ENCODE results near the gene MAG.

DNA sequence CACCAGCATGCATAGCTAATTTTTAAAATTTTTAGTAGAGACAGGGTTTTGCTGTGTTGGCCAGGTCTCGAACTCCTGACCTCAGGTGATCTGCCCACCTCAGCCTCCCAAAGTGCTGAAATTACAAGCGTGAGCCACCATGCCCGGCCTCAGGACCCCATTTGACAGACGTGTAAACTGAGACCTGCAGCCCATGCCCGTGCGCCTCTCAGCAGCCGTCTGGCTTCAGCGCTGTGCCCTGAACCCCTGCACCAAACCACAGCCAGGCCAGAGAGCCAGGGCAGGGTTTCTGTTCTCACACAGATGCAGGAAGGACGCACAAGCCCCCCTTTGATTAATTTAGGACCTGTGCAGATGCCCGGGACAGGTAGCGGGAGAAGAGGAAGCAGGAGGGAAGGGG, 48.5 kb downstream of the MAG start:
- TF ChIP-seq, protein P1, sequence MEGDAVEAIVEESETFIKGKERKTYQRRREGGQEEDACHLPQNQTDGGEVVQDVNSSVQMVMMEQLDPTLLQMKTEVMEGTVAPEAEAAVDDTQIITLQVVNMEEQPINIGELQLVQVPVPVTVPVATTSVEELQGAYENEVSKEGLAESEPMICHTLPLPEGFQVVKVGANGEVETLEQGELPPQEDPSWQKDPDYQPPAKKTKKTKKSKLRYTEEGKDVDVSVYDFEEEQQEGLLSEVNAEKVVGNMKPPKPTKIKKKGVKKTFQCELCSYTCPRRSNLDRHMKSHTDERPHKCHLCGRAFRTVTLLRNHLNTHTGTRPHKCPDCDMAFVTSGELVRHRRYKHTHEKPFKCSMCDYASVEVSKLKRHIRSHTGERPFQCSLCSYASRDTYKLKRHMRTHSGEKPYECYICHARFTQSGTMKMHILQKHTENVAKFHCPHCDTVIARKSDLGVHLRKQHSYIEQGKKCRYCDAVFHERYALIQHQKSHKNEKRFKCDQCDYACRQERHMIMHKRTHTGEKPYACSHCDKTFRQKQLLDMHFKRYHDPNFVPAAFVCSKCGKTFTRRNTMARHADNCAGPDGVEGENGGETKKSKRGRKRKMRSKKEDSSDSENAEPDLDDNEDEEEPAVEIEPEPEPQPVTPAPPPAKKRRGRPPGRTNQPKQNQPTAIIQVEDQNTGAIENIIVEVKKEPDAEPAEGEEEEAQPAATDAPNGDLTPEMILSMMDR (IDR thresholded peaks at IDR 0.05 in 2 of 3, conservative IDR thresholded peaks at IDR 0.05 in 1 of 3; ENCODE audit: borderline replicate concordance in 1 of 3, insufficient read depth in 1 of 3, low read depth in 2 of 3, low read length in 2 of 3), result no peak
- TF ChIP-seq EZH2 (IDR thresholded peaks at IDR 0.05) (no peak), SRF (IDR thresholded peaks at IDR 0.05; ENCODE audit: low read depth) (no peak), ZNF274 (IDR thresholded peaks at IDR 0.05; ENCODE audit: low read depth, low read length) (no peak), SIN3A (IDR thresholded peaks at IDR 0.05; ENCODE audit: low read depth) (no peak), POLR2A (IDR thresholded peaks at IDR 0.05; ENCODE audit: borderline replicate concordance, extremely low read depth, insufficient read depth, insufficient read length) (no peak), YY1 (IDR thresholded peaks at IDR 0.05; ENCODE audit: extremely low read depth, insufficient replicate concordance, low read depth, low read length) (no peak), EZH2phosphoT487 (IDR thresholded peaks at IDR 0.05; ENCODE audit: borderline replicate concordance) (no peak)
- TF ChIP-seq, protein P2, sequence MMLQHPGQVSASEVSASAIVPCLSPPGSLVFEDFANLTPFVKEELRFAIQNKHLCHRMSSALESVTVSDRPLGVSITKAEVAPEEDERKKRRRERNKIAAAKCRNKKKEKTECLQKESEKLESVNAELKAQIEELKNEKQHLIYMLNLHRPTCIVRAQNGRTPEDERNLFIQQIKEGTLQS (IDR thresholded peaks at IDR 0.05), result no peak
- TF ChIP-seq, protein P3, sequence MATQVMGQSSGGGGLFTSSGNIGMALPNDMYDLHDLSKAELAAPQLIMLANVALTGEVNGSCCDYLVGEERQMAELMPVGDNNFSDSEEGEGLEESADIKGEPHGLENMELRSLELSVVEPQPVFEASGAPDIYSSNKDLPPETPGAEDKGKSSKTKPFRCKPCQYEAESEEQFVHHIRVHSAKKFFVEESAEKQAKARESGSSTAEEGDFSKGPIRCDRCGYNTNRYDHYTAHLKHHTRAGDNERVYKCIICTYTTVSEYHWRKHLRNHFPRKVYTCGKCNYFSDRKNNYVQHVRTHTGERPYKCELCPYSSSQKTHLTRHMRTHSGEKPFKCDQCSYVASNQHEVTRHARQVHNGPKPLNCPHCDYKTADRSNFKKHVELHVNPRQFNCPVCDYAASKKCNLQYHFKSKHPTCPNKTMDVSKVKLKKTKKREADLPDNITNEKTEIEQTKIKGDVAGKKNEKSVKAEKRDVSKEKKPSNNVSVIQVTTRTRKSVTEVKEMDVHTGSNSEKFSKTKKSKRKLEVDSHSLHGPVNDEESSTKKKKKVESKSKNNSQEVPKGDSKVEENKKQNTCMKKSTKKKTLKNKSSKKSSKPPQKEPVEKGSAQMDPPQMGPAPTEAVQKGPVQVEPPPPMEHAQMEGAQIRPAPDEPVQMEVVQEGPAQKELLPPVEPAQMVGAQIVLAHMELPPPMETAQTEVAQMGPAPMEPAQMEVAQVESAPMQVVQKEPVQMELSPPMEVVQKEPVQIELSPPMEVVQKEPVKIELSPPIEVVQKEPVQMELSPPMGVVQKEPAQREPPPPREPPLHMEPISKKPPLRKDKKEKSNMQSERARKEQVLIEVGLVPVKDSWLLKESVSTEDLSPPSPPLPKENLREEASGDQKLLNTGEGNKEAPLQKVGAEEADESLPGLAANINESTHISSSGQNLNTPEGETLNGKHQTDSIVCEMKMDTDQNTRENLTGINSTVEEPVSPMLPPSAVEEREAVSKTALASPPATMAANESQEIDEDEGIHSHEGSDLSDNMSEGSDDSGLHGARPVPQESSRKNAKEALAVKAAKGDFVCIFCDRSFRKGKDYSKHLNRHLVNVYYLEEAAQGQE (IDR thresholded peaks at IDR 0.05; ENCODE audit: low read depth), result no peak

Measured in HCT116 (cell line).